Measurements from ENCODE around the gene APOBEC3A. TPM values are rescaled to one million over a fixed set of nuclear protein-coding genes. Genes with fewer than 3 reads are reported as not detected.

Gene APOBEC3A
- total and polyA plus RNA-seq, 2 of the 8 experiments (the other 6 are each of a cell fraction or from before 2014, with no cell fraction given) = not detected

DNA sequence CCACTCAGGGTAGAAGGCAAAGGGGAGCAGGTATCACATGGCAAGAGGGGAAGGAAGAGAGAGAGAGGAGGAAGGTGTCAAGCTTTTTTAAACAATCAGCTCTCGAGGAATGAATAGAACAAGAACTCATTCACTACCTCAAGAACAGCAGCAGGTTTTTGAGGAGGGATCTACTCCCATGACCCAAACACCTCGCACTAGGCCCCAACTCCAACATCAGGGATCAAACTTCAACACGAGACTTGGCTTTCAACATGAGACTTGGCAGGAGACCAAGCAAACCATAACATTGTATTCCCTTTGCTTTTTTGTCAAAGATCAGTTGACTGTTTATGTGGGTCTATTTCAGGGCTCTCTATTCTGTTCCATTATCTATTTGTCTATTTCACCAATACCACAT, 26.9 kb upstream of the APOBEC3A start:
- POLR2A ChIA-PET (ENCODE audit: partially characterized antibody) = no interaction called here
- no peak overlapping the region for H2BK15ac ChIP-seq (ENCODE audit: low read length)
- H3K4me3 ChIP-seq (ENCODE audit: extremely low read depth in 1 of 4, insufficient read depth in 2 of 4, low read depth in 3 of 4, low read length in 4 of 4) = no peak overlapping the region
- H3K14ac ChIP-seq (ENCODE audit: insufficient read length) = no peak overlapping the region
- no peaks in the 10 kb centered on the region for H3K79me2 ChIP-seq (ENCODE audit: control insufficient read depth in 1 of 2, insufficient read depth in 2 of 2, low read length in 2 of 2)
- H4K91ac ChIP-seq (replicated peaks; ENCODE audit: insufficient read length, low read length) = no peak overlapping the region
- no peak overlapping the region for H2BK12ac ChIP-seq (ENCODE audit: low read depth, low read length)
- H3K9ac ChIP-seq (replicated peaks in 1 of 4; ENCODE audit: extremely low read depth in 1 of 4, low read depth in 3 of 4, low read length in 3 of 4) = no peak overlapping the region
- no peak for FAIRE-seq
- no peak overlapping the region for H3K56ac ChIP-seq (replicated peaks; ENCODE audit: insufficient read length, low read depth, low read length)
- H4K8ac ChIP-seq (ENCODE audit: extremely low read depth, insufficient read depth, low read length) = no peak overlapping the region
- no peak overlapping the region for H2AFZ ChIP-seq (ENCODE audit: low read length)
- peaks cover 0 to 5% (median 3%) of the 10 kb centered on the region in 4 experiments; a peak in 4 of 7 replicates for H3K4me1 ChIP-seq (replicated peaks in 1 of 4; ENCODE audit: control insufficient read depth in 3 of 4, insufficient read depth in 4 of 4, low read length in 3 of 4)
- no peak overlapping the region for H2BK5ac ChIP-seq (ENCODE audit: low read depth, low read length)
- WGBS, 2 experiments (ENCODE audit: extremely low coverage in 1 of 2, insufficient coverage in 1 of 2, insufficient read length in 1 of 2, insufficient replicate concordance in 2 of 2, low coverage in 1 of 2, low lambda C conversion rate in 2 of 2, missing lambda C conversion rate in 1 of 2) = 95% methylated on average over 3 of the region's 3 CpGs; no CpG with 5 or more reads in 1 of the 2 experiments
- no peak overlapping the region for H3K4me2 ChIP-seq (ENCODE audit: insufficient read depth in 1 of 2, low read depth in 2 of 2, low read length in 2 of 2)
- no peak overlapping the region for H3K18ac ChIP-seq (ENCODE audit: extremely low read depth, low read length)
- H3K79me1 ChIP-seq (ENCODE audit: low read depth, low read length) = no peaks in the 10 kb centered on the region
- H2BK120ac ChIP-seq (replicated peaks; ENCODE audit: low read depth, low read length) = no peak overlapping the region
- H2BK20ac ChIP-seq (ENCODE audit: low read length) = no peak overlapping the region
- H4K5ac ChIP-seq (ENCODE audit: insufficient read length, low read depth, low read length) = no peak overlapping the region
- H2AK5ac ChIP-seq (ENCODE audit: low read depth, low read length) = no peak overlapping the region
- H4K20me1 ChIP-seq (replicated peaks in 1 of 2; ENCODE audit: control insufficient read depth in 1 of 2, insufficient read depth in 2 of 2, low read length in 2 of 2) = no peaks in the 10 kb centered on the region
- DNase-seq (ENCODE audit: low read depth in 1 of 2, low spot score in 2 of 2) = no peak
- no peak overlapping the region for H3K23ac ChIP-seq (ENCODE audit: insufficient read length)
- CTCF ChIA-PET (ENCODE audit: partially characterized antibody) = no interaction called here
- H3K23me2 ChIP-seq (ENCODE audit: low read depth, low read length) = peaks cover 4% of the 10 kb centered on the region; the same call in 1 of the 2 replicates
- no peaks in the 10 kb centered on the region for H3K36me3 ChIP-seq (ENCODE audit: control insufficient read depth in 2 of 4, insufficient read depth in 4 of 4, low read length in 3 of 4)
- H3K4ac ChIP-seq (replicated peaks; ENCODE audit: insufficient read length, low read depth, low read length) = no peak overlapping the region
- no peak overlapping the region for H3K27ac ChIP-seq (ENCODE audit: low read depth, low read length)
- H3K27me3 ChIP-seq (replicated peaks in 1 of 4; ENCODE audit: control insufficient read depth in 3 of 4, extremely low read depth in 1 of 4, insufficient read depth in 3 of 4, low read length in 3 of 4) = no peaks in the 10 kb centered on the region
- no peaks in the 10 kb centered on the region for H3K9me3 ChIP-seq (ENCODE audit: insufficient read depth in 2 of 2, low read depth in 1 of 2, low read length in 1 of 2)
- TF ChIP-seq, protein P1, sequence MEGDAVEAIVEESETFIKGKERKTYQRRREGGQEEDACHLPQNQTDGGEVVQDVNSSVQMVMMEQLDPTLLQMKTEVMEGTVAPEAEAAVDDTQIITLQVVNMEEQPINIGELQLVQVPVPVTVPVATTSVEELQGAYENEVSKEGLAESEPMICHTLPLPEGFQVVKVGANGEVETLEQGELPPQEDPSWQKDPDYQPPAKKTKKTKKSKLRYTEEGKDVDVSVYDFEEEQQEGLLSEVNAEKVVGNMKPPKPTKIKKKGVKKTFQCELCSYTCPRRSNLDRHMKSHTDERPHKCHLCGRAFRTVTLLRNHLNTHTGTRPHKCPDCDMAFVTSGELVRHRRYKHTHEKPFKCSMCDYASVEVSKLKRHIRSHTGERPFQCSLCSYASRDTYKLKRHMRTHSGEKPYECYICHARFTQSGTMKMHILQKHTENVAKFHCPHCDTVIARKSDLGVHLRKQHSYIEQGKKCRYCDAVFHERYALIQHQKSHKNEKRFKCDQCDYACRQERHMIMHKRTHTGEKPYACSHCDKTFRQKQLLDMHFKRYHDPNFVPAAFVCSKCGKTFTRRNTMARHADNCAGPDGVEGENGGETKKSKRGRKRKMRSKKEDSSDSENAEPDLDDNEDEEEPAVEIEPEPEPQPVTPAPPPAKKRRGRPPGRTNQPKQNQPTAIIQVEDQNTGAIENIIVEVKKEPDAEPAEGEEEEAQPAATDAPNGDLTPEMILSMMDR (IDR thresholded peaks at IDR 0.05; ENCODE audit: control extremely low read depth in 1 of 3, insufficient read depth in 1 of 3, low read depth in 1 of 3, low read length in 3 of 3) = no peak
- TF ChIP-seq BRCA1 (IDR thresholded peaks at IDR 0.05; ENCODE audit: low read depth, low read length) (no peak), SP2 (IDR thresholded peaks at IDR 0.05; ENCODE audit: low read length) (no peak), CBX5 (IDR thresholded peaks at IDR 0.05; ENCODE audit: low read depth, low read length) (no peak), RXRA (IDR thresholded peaks at IDR 0.05; ENCODE audit: insufficient read depth, low read depth, low read length) (no peak), SIX5 (IDR thresholded peaks at IDR 0.05; ENCODE audit: low read depth, low read length) (no peak), GTF2F1 (IDR thresholded peaks at IDR 0.05; ENCODE audit: borderline replicate concordance, low read depth, low read length) (no peak), SIRT6 (IDR thresholded peaks at IDR 0.05; ENCODE audit: low read length) (no peak), SIN3A (conservative IDR thresholded peaks at IDR 0.05 in 1 of 2, IDR thresholded peaks at IDR 0.05 in 1 of 2; ENCODE audit: low read depth in 1 of 2, low read length in 2 of 2) (no peak), FOSL1 (IDR thresholded peaks at IDR 0.05; ENCODE audit: insufficient read depth, low read depth, low read length) (no peak)
- TF ChIP-seq, protein P2, sequence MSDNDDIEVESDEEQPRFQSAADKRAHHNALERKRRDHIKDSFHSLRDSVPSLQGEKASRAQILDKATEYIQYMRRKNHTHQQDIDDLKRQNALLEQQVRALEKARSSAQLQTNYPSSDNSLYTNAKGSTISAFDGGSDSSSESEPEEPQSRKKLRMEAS (IDR thresholded peaks at IDR 0.05) = no peak
